Epithelial cell of proximal tubule (primary cell): ENCODE measurements around the gene ENO3. TPM values are rescaled to one million over a fixed set of nuclear protein-coding genes. Genes with fewer than 3 reads are reported as not detected.

Experiments
- DNase-seq: peaks from one replicate; pipeline ENCODE4 v3.0.0-alpha.2; 2011; ENCODE audit warnings: low read depth
- H3K4me3 ChIP-seq: 2 replicates; pipeline ENCODE4 v1.5.1; 2011; ENCODE audit warnings: low read depth, mild to moderate bottlenecking, low read length
- CTCF ChIP-seq: conservative IDR thresholded peaks from 2 replicates; pipeline ENCODE4 v1.5.1; 2012; ENCODE audit warnings: low read depth, mild to moderate bottlenecking, low read length
- total RNA-seq: library from RNA; depleted of rRNA; stranded (reverse); fragments of >200 nt; gene quantifications from 2 replicates; pipeline ENCODE4 v1.2.3, GENCODE V29; 2015

The ENO3 gene
- total RNA-seq, 1 donor from 2014 or later, result 2.0 TPM

- H3K4me3 ChIP-seq, result no peak overlapping the region
- TF ChIP-seq CTCF, result no peak
- no peak for DNase-seq
Observed at GRCh38 chr17:4970273-4970672, 19.4 kb downstream of the ENO3 start.

- DNase-seq, result no peak
- TF ChIP-seq CTCF, result no peak
- H3K4me3 ChIP-seq, result no peak overlapping the region
Observed at GRCh38 chr17:4971826-4972225, 20.9 kb downstream of the ENO3 start.

GRCh38 chr17:4972322-4972721, 21.4 kb downstream of the ENO3 start:
- no peak overlapping the region for H3K4me3 ChIP-seq
- DNase-seq, result no peak
- TF ChIP-seq CTCF, result no peak

GRCh38 chr17:4972752-4973151, 21.8 kb downstream of the ENO3 start:
- no peak for DNase-seq
- TF ChIP-seq CTCF, result no peak
- H3K4me3 ChIP-seq, result no peak overlapping the region

GRCh38 chr17:4973256-4974114, 22.6 kb downstream of the ENO3 start:
- DNase-seq, result no peak
- H3K4me3 ChIP-seq, result no peak overlapping the region
- TF ChIP-seq CTCF, result no peak

GRCh38 chr17:4974115-4974670, 23.3 kb downstream of the ENO3 start:
- no peak for DNase-seq
- H3K4me3 ChIP-seq, result no peak overlapping the region
- TF ChIP-seq CTCF, result no peak
